H9 (cell line): ENCODE measurements around the gene TLE4. TPM values are rescaled to one million over a fixed set of nuclear protein-coding genes. Genes with fewer than 3 reads are reported as not detected.

ENCODE experiments used
- DNase-seq: peaks from one replicate; pipeline ENCODE4 v3.0.0-alpha.2; 2017
- H2AFZ ChIP-seq: one replicate; pipeline ENCODE4 v1.6.1; 2013; ENCODE audit warnings: mild to moderate bottlenecking, low read length, control low read depth, moderate library complexity
- H2AK5ac ChIP-seq: 2 replicates; pipeline ENCODE4 v1.6.1; 2013; ENCODE audit warnings: low read length, control low read depth, mixed read lengths; ENCODE audit not compliant: insufficient read length
- H2BK120ac ChIP-seq: one replicate; pipeline ENCODE4 v1.6.1; 2013; ENCODE audit warnings: low read depth, mild to moderate bottlenecking, low read length, control low read depth, inconsistent platforms; ENCODE audit not compliant: poor library complexity, severe bottlenecking
- H2BK12ac ChIP-seq: 2 replicates; pipeline ENCODE4 v1.6.1; 2013; ENCODE audit warnings: low read length, control low read depth, mixed read lengths, low read depth; ENCODE audit not compliant: insufficient read length
- H2BK15ac ChIP-seq: 2 replicates; pipeline ENCODE4 v1.6.1; 2013; ENCODE audit warnings: low read depth, low read length, control low read depth
- H2BK20ac ChIP-seq: one replicate; pipeline ENCODE4 v1.6.1; 2013; ENCODE audit warnings: low read depth, mild to moderate bottlenecking, low read length, control low read depth, inconsistent platforms; ENCODE audit not compliant: poor library complexity, severe bottlenecking
- H2BK5ac ChIP-seq: 2 replicates; pipeline ENCODE4 v1.6.1; 2013; ENCODE audit warnings: low read length, control low read depth, mixed read lengths; ENCODE audit not compliant: insufficient read length
- H3K14ac ChIP-seq: 2 replicates; pipeline ENCODE4 v1.6.1; 2013; ENCODE audit warnings: low read length, control low read depth; ENCODE audit not compliant: insufficient read depth
- H3K18ac ChIP-seq: 2 replicates; pipeline ENCODE4 v1.6.1; 2013; ENCODE audit warnings: low read depth, mild to moderate bottlenecking, mixed read lengths, low read length, control low read depth; ENCODE audit not compliant: insufficient read length
- H3K23ac ChIP-seq: 2 replicates; pipeline ENCODE4 v1.6.1; 2013; ENCODE audit warnings: low read length, control low read depth, mixed read lengths, low read depth; ENCODE audit not compliant: insufficient read length
- H3K23me2 ChIP-seq: 2 replicates; pipeline ENCODE4 v1.6.1; 2013; ENCODE audit warnings: low read depth, mild to moderate bottlenecking, mixed read lengths, low read length, control low read depth; ENCODE audit not compliant: insufficient read length, poor library complexity, severe bottlenecking
- H3K27ac ChIP-seq: 2 replicates; pipeline ENCODE4 v1.5.1; 2013; ENCODE audit warnings: low read length, control low read depth, mixed read lengths, low read depth; ENCODE audit not compliant: insufficient read length
- H3K27me3 ChIP-seq: 2 replicates; pipeline ENCODE4 v1.6.1; 2013; ENCODE audit warnings: low read length, control low read depth, inconsistent platforms; ENCODE audit not compliant: insufficient read depth
- H3K4ac ChIP-seq: 2 replicates; pipeline ENCODE4 v1.6.1; 2013; ENCODE audit warnings: low read depth, mild to moderate bottlenecking, control low read depth, inconsistent platforms, low read length, moderate library complexity
- H3K4me1 ChIP-seq: 2 replicates; pipeline ENCODE4 v1.6.1; 2013; ENCODE audit warnings: low read length, control low read depth, inconsistent platforms; ENCODE audit not compliant: insufficient read depth
- H3K4me2 ChIP-seq: 2 replicates; pipeline ENCODE4 v1.6.1; 2013; ENCODE audit warnings: low read length, control low read depth, mixed read lengths; ENCODE audit not compliant: insufficient read length, insufficient read depth
- H3K56ac ChIP-seq: 2 replicates; pipeline ENCODE4 v1.6.1; 2013; ENCODE audit warnings: low read depth, mild to moderate bottlenecking, mixed read lengths, low read length, control low read depth; ENCODE audit not compliant: insufficient read length
- H3K79me1 ChIP-seq: 2 replicates; pipeline ENCODE4 v1.6.1; 2013; ENCODE audit warnings: low read depth, mild to moderate bottlenecking, moderate library complexity, low read length, control low read depth, inconsistent platforms; ENCODE audit not compliant: insufficient read depth, poor library complexity, severe bottlenecking
- H3K79me2 ChIP-seq: 2 replicates; pipeline ENCODE4 v1.6.1; 2013; ENCODE audit warnings: low read length, control low read depth, inconsistent platforms; ENCODE audit not compliant: insufficient read depth
- H3K9ac ChIP-seq: 2 replicates; pipeline ENCODE4 v1.6.1; 2013; ENCODE audit warnings: low read length, control low read depth, mixed read lengths; ENCODE audit not compliant: insufficient read length; ENCODE audit errors: extremely low read depth
- H3K9me3 ChIP-seq: one replicate; pipeline ENCODE4 v1.6.1; 2013; ENCODE audit warnings: low read depth, low read length, inconsistent platforms; ENCODE audit not compliant: control insufficient read depth
- H3T11ph ChIP-seq: one replicate; pipeline ENCODE4 v1.6.1; 2013; ENCODE audit warnings: mild to moderate bottlenecking, low read length, control low read depth, inconsistent platforms
- H4K20me1 ChIP-seq: one replicate; pipeline ENCODE4 v1.6.1; 2013; ENCODE audit not compliant: control insufficient read depth, insufficient read length, insufficient read depth
- H4K5ac ChIP-seq: 2 replicates; pipeline ENCODE4 v1.6.1; 2013; ENCODE audit warnings: low read depth, mild to moderate bottlenecking, mixed read lengths, low read length, control low read depth; ENCODE audit not compliant: insufficient read length
- H4K8ac ChIP-seq: replicated peaks from 2 replicates; pipeline ENCODE4 v1.6.1; 2013; ENCODE audit warnings: low read length, control low read depth, mixed read lengths, low read depth; ENCODE audit not compliant: insufficient read length
- H4K91ac ChIP-seq: 2 replicates; pipeline ENCODE4 v1.6.1; 2013; ENCODE audit warnings: low read depth, mild to moderate bottlenecking, moderate library complexity, mixed read lengths, low read length, control low read depth; ENCODE audit not compliant: insufficient read length
- H3K27ac Mint-ChIP-seq, 3 experiments: 2 replicates in 2 of 3; 3 replicates in 1 of 3; pipeline ENCODE4 v1.8.0; 2020 to 2021; ENCODE audit warnings: mixed read lengths in 3 of 3, mild to moderate bottlenecking in 1 of 3, moderate library complexity in 1 of 3
- H3K27me3 Mint-ChIP-seq: 2 replicates; pipeline ENCODE4 v1.8.0; 2021; ENCODE audit warnings: low read depth, mild to moderate bottlenecking, moderate library complexity, mixed read lengths
- H3K36me3 Mint-ChIP-seq, 3 experiments: 2 replicates in 2 of 3; 3 replicates in 1 of 3; pipeline ENCODE4 v1.8.0; 2020 to 2021; ENCODE audit warnings: low read depth in 3 of 3, mixed read lengths in 3 of 3; ENCODE audit not compliant: insufficient read depth in 1 of 3
- H3K4me1 Mint-ChIP-seq, 2 experiments: 2 replicates each; pipeline ENCODE4 v1.8.0; 2020; ENCODE audit warnings: mixed read lengths in 2 of 2
- H3K4me3 Mint-ChIP-seq, 2 experiments: 2 replicates in 1 of 2; 3 replicates in 1 of 2; pipeline ENCODE4 v1.8.0; 2020 to 2021; ENCODE audit warnings: mild to moderate bottlenecking in 2 of 2, mixed read lengths in 2 of 2, moderate library complexity in 1 of 2
- H3K9me3 Mint-ChIP-seq, 2 experiments: 2 replicates in 1 of 2; 3 replicates in 1 of 2; pipeline ENCODE4 v1.8.0; 2020; ENCODE audit warnings: mild to moderate bottlenecking in 2 of 2, mixed read lengths in 2 of 2, moderate library complexity in 1 of 2
- WGBS: extraction: QIAGEN DNeasy Blood & Tissue Kit; methylation state at CpG from one replicate; pipeline ENCODE4 v1.1.7; 2013; ENCODE audit warnings: missing lambda C conversion rate, low lambda C conversion rate, mixed read lengths; ENCODE audit not compliant: insufficient read length; ENCODE audit errors: extremely low coverage; 5-methylcytosine and 5-hydroxymethylcytosine counted together
- total RNA-seq: library from RNA; stranded (reverse); gene quantifications from 2 replicates; pipeline ENCODE4 v1.2.1, GENCODE V29; 2021
- TF ChIP-seq, protein P1 (sequence below): fragments of 200-600 bp; sonication (generic); conservative IDR thresholded peaks from 3 replicates; pipeline ENCODE4 v1.8.0; 2021; ENCODE audit warnings: antibody characterized with exemption, mild to moderate bottlenecking

TLE4 gene
- total RNA-seq, 1 experiment from 2014 or later: 35.1 TPM

DNA sequence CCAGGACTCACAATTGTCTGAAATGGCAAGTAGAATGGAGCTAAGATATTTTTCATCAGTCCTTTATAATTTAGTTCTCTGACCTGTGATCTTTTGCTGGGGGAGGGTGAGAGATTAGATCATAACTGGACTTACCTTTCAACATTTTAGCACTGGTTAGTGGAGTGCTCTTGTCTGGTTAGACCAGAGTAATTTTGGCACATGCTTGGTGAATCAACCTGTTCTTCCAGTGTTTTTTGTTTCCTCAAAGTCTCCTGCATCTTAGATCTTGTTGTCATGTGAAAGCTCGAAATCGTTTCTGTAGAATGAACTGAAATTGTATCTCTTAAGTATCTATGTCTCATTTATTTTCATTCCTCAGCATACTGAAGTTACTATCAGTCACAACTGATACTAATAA lies 122.4 kb downstream of the TLE4 start:
- Histone ChIP-seq H2BK5ac (no peak overlapping the region), H3K4me2 (no peak overlapping the region), H3K27ac (peak overlapping the region; percentile 57), H3K79me2 (no peaks in the 10 kb centered on the region), H3K14ac (0 out of 2 replicates have a peak overlapping the region, but pooled peaks have one; percentile 24), H3K4me1 (peaks cover 10% of the 10 kb centered on the region; the same call in 1 of the 2 replicates), H3K27me3 (no peaks in the 10 kb centered on the region), H3K18ac (no peak overlapping the region), H3K79me1 (no peaks in the 10 kb centered on the region), H2BK20ac (no peak overlapping the region), H2AK5ac (no peak overlapping the region), H3T11ph (no peak overlapping the region), H3K23me2 (no peaks in the 10 kb centered on the region), H3K9me3 (no peaks in the 10 kb centered on the region), H3K4ac (no peak overlapping the region), H3K9ac (no peak overlapping the region), H4K91ac (no peak overlapping the region), H2AFZ (no peak overlapping the region), H3K56ac (no peak overlapping the region), H2BK12ac (no peak overlapping the region), H4K20me1 (no peaks in the 10 kb centered on the region), H4K5ac (no peak overlapping the region), H4K8ac (no peak overlapping the region), H2BK120ac (no peak overlapping the region), H3K23ac (no peak overlapping the region), H2BK15ac (no peak overlapping the region)
- TF ChIP-seq, protein P1, sequence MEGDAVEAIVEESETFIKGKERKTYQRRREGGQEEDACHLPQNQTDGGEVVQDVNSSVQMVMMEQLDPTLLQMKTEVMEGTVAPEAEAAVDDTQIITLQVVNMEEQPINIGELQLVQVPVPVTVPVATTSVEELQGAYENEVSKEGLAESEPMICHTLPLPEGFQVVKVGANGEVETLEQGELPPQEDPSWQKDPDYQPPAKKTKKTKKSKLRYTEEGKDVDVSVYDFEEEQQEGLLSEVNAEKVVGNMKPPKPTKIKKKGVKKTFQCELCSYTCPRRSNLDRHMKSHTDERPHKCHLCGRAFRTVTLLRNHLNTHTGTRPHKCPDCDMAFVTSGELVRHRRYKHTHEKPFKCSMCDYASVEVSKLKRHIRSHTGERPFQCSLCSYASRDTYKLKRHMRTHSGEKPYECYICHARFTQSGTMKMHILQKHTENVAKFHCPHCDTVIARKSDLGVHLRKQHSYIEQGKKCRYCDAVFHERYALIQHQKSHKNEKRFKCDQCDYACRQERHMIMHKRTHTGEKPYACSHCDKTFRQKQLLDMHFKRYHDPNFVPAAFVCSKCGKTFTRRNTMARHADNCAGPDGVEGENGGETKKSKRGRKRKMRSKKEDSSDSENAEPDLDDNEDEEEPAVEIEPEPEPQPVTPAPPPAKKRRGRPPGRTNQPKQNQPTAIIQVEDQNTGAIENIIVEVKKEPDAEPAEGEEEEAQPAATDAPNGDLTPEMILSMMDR: no peak
- Mint-ChIP-seq H3K9me3 (no peaks in the 10 kb centered on the region), H3K27me3 (no peaks in the 10 kb centered on the region), H3K27ac (peak overlapping the region; percentile 23 to 92 (median 57); a peak in 6 of 7 replicates), H3K4me1 (peaks cover 63 to 64% of the 10 kb centered on the region in 2 experiments), H3K36me3 (peaks cover 0 to 6% (median 0%) of the 10 kb centered on the region in 3 experiments; a peak in 1 of 7 replicates), H3K4me3 (no peak overlapping the region)
- WGBS: no CpG with 5 or more reads among the region's 2 CpGs
- DNase-seq: no peak
